BLaER1 treated with 17β-estradiol and CSF1 and Interleukin-3, amounts not matched to agents 10 nM and 100 nM (cell line): Measurements from ENCODE around the gene SLC35F3.

Experiments used
- H3K27ac ChIP-seq, 11 experiments: shearing (Covaris generic); formaldehyde crosslinking; 2 replicates each; pipeline ENCODE4 v1.8.1; 2022
- H3K27me3 ChIP-seq, 11 experiments: shearing (Covaris generic); formaldehyde crosslinking; 2 replicates each; pipeline ENCODE4 v1.8.1; 2022
- H3K36me3 ChIP-seq, 11 experiments: shearing (Covaris generic); formaldehyde crosslinking; 2 replicates each; pipeline ENCODE4 v1.8.1; 2022
- H3K4me1 ChIP-seq, 10 experiments: shearing (Covaris generic); formaldehyde crosslinking; 2 replicates each; pipeline ENCODE4 v1.8.1; 2022
- H3K4me2 ChIP-seq, 11 experiments: shearing (Covaris generic); formaldehyde crosslinking; 2 replicates each; pipeline ENCODE4 v1.8.1; 2022
- H3K4me3 ChIP-seq, 10 experiments: shearing (Covaris generic); formaldehyde crosslinking; 2 replicates each; pipeline ENCODE4 v1.8.1; 2022
- H3K9ac ChIP-seq, 11 experiments: shearing (Covaris generic); formaldehyde crosslinking; 2 replicates each; pipeline ENCODE4 v1.8.1; 2022
- H3K9me3 ChIP-seq, 11 experiments: shearing (Covaris generic); formaldehyde crosslinking; replicated peaks in 1 of 11; 2 replicates each; pipeline ENCODE4 v1.8.1; 2022
- H4K20me1 ChIP-seq, 11 experiments: shearing (Covaris generic); formaldehyde crosslinking; 2 replicates each; pipeline ENCODE4 v1.8.1; 2022
- Cebpa-rat ChIP-seq, 11 experiments: shearing (Covaris generic); IDR thresholded peaks; 2 replicates each; pipeline ENCODE4 v1.8.1; 2022

Gene SLC35F3

GRCh38 chr1:234265861-234266260, 361.4 kb downstream of the SLC35F3 start:
- Histone ChIP-seq H3K36me3 (no peaks in the 10 kb centered on the region), H3K9ac (no peak overlapping the region), H3K9me3 (peaks cover 6 to 9% (median 7%) of the 10 kb centered on the region in 11 experiments; a peak in 17 of 22 replicates), H3K27me3 (no peaks in the 10 kb centered on the region), H3K27ac (no peak overlapping the region), H4K20me1 (no peaks in the 10 kb centered on the region), H3K4me3 (no peak overlapping the region), H3K4me2 (no peak overlapping the region), H3K4me1 (0 out of 20 replicates have a peak, but pooled peaks cover 0 to 2% (median 0%) of the 10 kb centered on the region in 10 experiments)
- no peak for TF ChIP-seq Cebpa-rat (IDR thresholded peaks at IDR 0.05)

DNA sequence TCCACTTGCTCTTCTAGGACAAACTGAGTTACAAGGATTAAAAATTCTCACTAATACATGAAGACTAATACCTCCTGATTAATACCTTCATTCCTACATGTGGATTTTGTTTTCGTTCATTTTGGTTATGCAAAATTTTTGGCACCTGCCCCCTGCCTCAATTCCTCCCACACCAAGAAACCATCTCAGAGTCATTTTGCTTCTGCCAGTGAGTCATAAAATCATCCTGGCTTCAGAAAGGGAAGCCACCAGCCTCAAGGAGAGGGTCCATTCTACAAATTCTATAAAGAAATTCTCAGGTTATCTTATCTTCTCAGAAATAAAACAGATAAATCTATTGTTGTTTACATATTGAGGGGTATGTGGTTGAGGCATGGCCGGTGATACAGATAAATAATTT, 365.6 kb downstream of the SLC35F3 start:
- H3K9me3 ChIP-seq = peaks cover 6 to 9% (median 7%) of the 10 kb centered on the region in 11 experiments; a peak in 17 of 22 replicates
- TF ChIP-seq Cebpa-rat (IDR thresholded peaks at IDR 0.05) = no peak
- H3K27me3 ChIP-seq = no peaks in the 10 kb centered on the region
- no peaks in the 10 kb centered on the region for H3K4me1 ChIP-seq
- H3K4me3 ChIP-seq = no peak overlapping the region
- no peaks in the 10 kb centered on the region for H4K20me1 ChIP-seq
- no peak overlapping the region for H3K9ac ChIP-seq
- no peak overlapping the region for H3K27ac ChIP-seq
- H3K4me2 ChIP-seq = no peak overlapping the region
- H3K36me3 ChIP-seq = no peaks in the 10 kb centered on the region

DNA sequence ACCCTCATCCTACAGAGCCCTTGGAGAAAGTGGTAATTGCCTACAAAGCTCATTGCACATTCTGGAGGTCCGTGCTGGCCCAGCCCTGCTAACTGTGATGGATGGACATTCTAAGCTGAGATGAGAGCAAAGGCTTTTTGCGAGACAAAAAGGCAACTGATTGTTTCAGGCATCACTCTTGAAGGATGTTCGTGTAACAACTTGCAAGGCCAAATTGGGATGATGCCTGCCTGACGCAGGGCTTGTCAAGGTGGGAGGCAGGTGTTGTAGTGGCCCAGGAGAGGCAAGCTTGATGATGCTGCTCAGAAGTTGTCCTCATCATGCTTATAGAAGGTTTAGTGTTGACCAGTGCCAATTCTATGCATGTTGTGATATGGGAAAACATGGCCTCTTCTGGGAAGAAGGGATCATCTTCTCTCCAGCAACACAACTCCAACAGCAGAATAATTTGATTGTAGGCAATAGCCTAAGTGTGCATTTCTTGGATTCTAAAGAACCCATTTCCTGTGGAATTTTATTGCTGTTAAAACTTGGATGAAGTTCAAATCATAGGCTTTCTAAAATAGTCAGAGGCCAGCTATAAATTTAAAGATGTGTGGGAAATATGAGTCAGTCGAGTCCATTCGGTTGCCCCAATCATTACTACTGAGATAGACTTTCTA, 366.2 kb downstream of the SLC35F3 start:
- Histone ChIP-seq H3K36me3 (no peaks in the 10 kb centered on the region), H3K4me3 (no peak overlapping the region), H3K27ac (no peak overlapping the region), H4K20me1 (no peaks in the 10 kb centered on the region), H3K4me1 (no peaks in the 10 kb centered on the region), H3K27me3 (no peaks in the 10 kb centered on the region), H3K4me2 (no peak overlapping the region), H3K9me3 (peaks cover 6 to 9% (median 7%) of the 10 kb centered on the region in 11 experiments; a peak in 17 of 22 replicates), H3K9ac (no peak overlapping the region)
- TF ChIP-seq Cebpa-rat (IDR thresholded peaks at IDR 0.05) = no peak

DNA sequence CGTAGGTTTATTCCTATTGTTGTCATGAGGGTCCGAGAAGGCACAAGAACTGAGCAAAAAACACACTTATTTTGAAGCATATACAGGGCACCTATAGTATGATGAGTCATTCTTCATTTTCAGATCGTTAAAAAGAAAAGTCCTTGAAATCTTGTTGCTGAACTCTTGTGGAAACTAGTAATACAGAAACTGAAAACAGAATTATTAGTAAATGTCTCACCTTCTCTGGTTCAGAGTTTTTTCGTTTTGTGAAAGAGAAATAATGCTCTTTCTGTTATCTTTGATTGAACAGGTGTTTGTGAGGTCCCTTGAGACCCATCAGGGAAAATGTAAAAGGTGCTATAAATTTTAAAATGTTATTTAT, 366.7 kb downstream of the SLC35F3 start:
- no peaks in the 10 kb centered on the region for H4K20me1 ChIP-seq
- no peak for TF ChIP-seq Cebpa-rat (IDR thresholded peaks at IDR 0.05)
- H3K36me3 ChIP-seq = no peaks in the 10 kb centered on the region
- no peak overlapping the region for H3K27ac ChIP-seq
- H3K4me1 ChIP-seq = no peaks in the 10 kb centered on the region
- H3K4me2 ChIP-seq = no peak overlapping the region
- H3K9ac ChIP-seq = no peak overlapping the region
- no peaks in the 10 kb centered on the region for H3K27me3 ChIP-seq
- H3K9me3 ChIP-seq = peaks cover 6 to 9% (median 7%) of the 10 kb centered on the region in 11 experiments; a peak in 17 of 22 replicates
- no peak overlapping the region for H3K4me3 ChIP-seq

- Histone ChIP-seq H3K9me3 (peaks cover 6 to 9% (median 7%) of the 10 kb centered on the region in 11 experiments; a peak in 17 of 22 replicates), H3K4me3 (no peak overlapping the region), H3K36me3 (no peaks in the 10 kb centered on the region), H3K4me1 (no peaks in the 10 kb centered on the region), H3K9ac (no peak overlapping the region), H3K27ac (no peak overlapping the region), H3K4me2 (no peak overlapping the region), H3K27me3 (no peaks in the 10 kb centered on the region), H4K20me1 (no peaks in the 10 kb centered on the region)
- TF ChIP-seq Cebpa-rat (IDR thresholded peaks at IDR 0.05) = no peak
These were observed 368.3 kb downstream of the SLC35F3 start for GRCh38 chr1:234272656-234273312.

DNA sequence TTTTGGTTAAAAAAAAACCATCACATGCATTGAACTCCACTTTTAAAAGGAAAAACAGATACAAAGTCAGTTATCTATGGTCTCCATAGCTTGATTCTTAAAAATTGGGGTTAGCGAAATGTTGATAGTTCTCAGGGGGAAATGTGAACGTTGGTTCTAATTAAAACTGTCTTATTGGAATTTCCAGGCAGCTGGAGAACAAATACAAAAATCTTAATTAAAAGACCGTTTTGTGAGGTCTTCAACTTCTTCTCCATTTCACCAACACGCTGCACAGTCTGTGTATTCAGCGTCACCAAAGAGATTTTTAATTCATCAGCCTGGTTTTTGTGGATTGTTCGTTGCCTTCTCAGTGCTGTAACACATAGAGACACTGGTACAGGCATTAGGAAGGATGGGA, 369.5 kb downstream of the SLC35F3 start:
- Histone ChIP-seq H3K9ac (no peak overlapping the region), H3K9me3 (peaks cover 0 to under 1% (median 0%) of the 10 kb centered on the region in 11 experiments; a peak in 1 of 22 replicates), H3K36me3 (no peaks in the 10 kb centered on the region), H3K4me1 (no peaks in the 10 kb centered on the region), H4K20me1 (no peaks in the 10 kb centered on the region), H3K27ac (no peak overlapping the region), H3K4me3 (no peak overlapping the region), H3K4me2 (no peak overlapping the region), H3K27me3 (no peaks in the 10 kb centered on the region)
- TF ChIP-seq Cebpa-rat (IDR thresholded peaks at IDR 0.05) = no peak

DNA sequence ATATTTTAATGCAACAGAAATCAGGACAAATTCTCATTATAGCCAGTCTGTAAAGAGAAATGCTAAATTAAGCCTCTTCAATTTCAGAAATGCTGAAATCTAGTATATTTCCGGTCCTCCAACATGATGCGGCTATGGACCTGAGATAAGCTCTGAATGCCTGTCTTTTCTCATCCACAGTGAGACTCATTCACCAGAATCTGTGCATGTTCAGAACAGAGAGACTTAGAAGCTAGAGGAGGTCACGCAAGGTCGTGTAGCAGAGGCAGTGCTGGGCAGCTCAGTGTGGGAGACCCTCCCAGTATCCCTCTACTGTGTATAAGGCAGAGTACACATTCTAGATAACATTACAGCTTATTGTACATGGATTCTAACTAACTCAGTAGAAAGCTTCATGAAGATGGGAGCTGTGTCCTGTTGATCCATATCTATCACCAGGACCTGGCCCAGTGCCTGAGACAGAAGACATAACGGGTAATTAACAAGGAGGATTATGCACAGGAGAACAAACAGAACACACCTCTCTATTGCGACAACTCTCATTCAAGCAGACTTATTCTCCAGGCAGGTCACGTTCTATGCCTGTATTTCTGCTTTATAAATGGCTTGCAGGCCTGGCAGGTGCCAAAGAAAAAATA, 371.8 kb downstream of the SLC35F3 start:
- no peak overlapping the region for H3K9ac ChIP-seq
- H4K20me1 ChIP-seq = no peaks in the 10 kb centered on the region
- no peak overlapping the region for H3K4me2 ChIP-seq
- H3K4me1 ChIP-seq = no peaks in the 10 kb centered on the region
- H3K36me3 ChIP-seq = no peaks in the 10 kb centered on the region
- no peaks in the 10 kb centered on the region for H3K9me3 ChIP-seq
- H3K27me3 ChIP-seq = no peaks in the 10 kb centered on the region
- H3K4me3 ChIP-seq = no peak overlapping the region
- no peak overlapping the region for H3K27ac ChIP-seq
- TF ChIP-seq Cebpa-rat (IDR thresholded peaks at IDR 0.05) = no peak

- Histone ChIP-seq H3K9me3 (no peaks in the 10 kb centered on the region), H3K4me3 (no peak overlapping the region), H3K4me1 (no peaks in the 10 kb centered on the region), H4K20me1 (no peaks in the 10 kb centered on the region), H3K4me2 (no peak overlapping the region), H3K27me3 (no peaks in the 10 kb centered on the region), H3K36me3 (no peaks in the 10 kb centered on the region), H3K27ac (no peak overlapping the region), H3K9ac (no peak overlapping the region)
- TF ChIP-seq Cebpa-rat (IDR thresholded peaks at IDR 0.05) = no peak
These were observed 372.8 kb downstream of the SLC35F3 start for GRCh38 chr1:234277161-234277868.

DNA sequence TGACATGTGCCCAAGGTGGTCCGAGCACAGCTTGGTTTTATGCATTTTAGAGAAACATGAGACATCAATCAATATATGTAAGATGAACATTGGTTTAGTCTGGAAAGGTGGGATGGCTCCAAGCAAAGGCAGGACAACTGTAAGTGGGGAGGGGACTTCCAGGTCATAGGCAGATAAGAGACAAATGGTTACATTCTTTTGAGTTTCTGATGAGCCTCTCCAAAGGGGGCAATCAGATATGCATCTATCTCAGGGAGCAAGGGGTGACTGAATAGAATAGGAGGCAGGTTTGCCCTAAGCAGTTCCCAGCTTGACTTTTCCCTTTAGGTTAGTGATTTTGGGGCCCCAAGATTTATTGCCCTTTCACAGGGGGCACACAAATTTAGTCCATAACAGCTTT, 374.5 kb downstream of the SLC35F3 start:
- H3K4me2 ChIP-seq = no peak overlapping the region
- H3K27ac ChIP-seq = no peak overlapping the region
- no peaks in the 10 kb centered on the region for H3K4me1 ChIP-seq
- H3K27me3 ChIP-seq = no peaks in the 10 kb centered on the region
- H3K4me3 ChIP-seq = no peak overlapping the region
- H3K9me3 ChIP-seq = no peaks in the 10 kb centered on the region
- no peak for TF ChIP-seq Cebpa-rat (IDR thresholded peaks at IDR 0.05)
- no peaks in the 10 kb centered on the region for H4K20me1 ChIP-seq
- no peaks in the 10 kb centered on the region for H3K36me3 ChIP-seq
- no peak overlapping the region for H3K9ac ChIP-seq
